GM21515 (cell line): ENCODE results near the gene TSPAN15.

Source experiments
- ATAC-seq: cut with Tn5 transposase; IDR thresholded peaks from one replicate; pipeline ENCODE4 v1.9.1; 2021; ENCODE audit not compliant: unreplicated experiment

The TSPAN15 gene

GRCh38 chr10:69499726-69500689, 48.7 kb downstream of the TSPAN15 start:
- ATAC-seq = no peak

- ATAC-seq = no peak
Observed at GRCh38 chr10:69500864-69501468, 49.7 kb downstream of the TSPAN15 start.

GRCh38 chr10:69501657-69502056, 50.4 kb downstream of the TSPAN15 start:
- no peak for ATAC-seq

GRCh38 chr10:69502589-69502988, 51.3 kb downstream of the TSPAN15 start:
- no peak for ATAC-seq

GRCh38 chr10:69503001-69503895, 52.0 kb downstream of the TSPAN15 start:
- no peak for ATAC-seq

- ATAC-seq = no peak
Observed at GRCh38 chr10:69503896-69504265, 52.6 kb downstream of the TSPAN15 start.

- no peak for ATAC-seq
Observed at GRCh38 chr10:69504576-69505250, 53.4 kb downstream of the TSPAN15 start.

- ATAC-seq = no peak
Observed at GRCh38 chr10:69505636-69506318, 54.5 kb downstream of the TSPAN15 start.

- ATAC-seq = no peak
Observed at GRCh38 chr10:69506487-69506833, 55.2 kb downstream of the TSPAN15 start.

- ATAC-seq = no peak
Observed at GRCh38 chr10:69506834-69507713, 55.8 kb downstream of the TSPAN15 start.

GRCh38 chr10:69508738-69509340, 57.6 kb downstream of the TSPAN15 start:
- ATAC-seq = no peak

- no peak for ATAC-seq
Observed at GRCh38 chr10:69512901-69513300, 61.6 kb downstream of the TSPAN15 start.

GRCh38 chr10:69513617-69514016, 62.4 kb downstream of the TSPAN15 start:
- no peak for ATAC-seq

GRCh38 chr10:69515699-69516259, 64.5 kb downstream of the TSPAN15 start:
- ATAC-seq = no peak

- ATAC-seq = no peak
Observed at GRCh38 chr10:69516316-69516715, 65.1 kb downstream of the TSPAN15 start.

GRCh38 chr10:69516796-69517195, 65.5 kb downstream of the TSPAN15 start:
- ATAC-seq = no peak

GRCh38 chr10:69517271-69517848, 66.1 kb downstream of the TSPAN15 start:
- no peak for ATAC-seq

GRCh38 chr10:69527961-69528360, 76.7 kb downstream of the TSPAN15 start:
- no peak for ATAC-seq
